ENCODE measurements around the gene KL. TPM values are rescaled to one million over a fixed set of nuclear protein-coding genes. Genes with fewer than 3 reads are reported as not detected.

KL gene
- total RNA-seq, 1 donor from 2014 or later, result 1.0 TPM

DNA sequence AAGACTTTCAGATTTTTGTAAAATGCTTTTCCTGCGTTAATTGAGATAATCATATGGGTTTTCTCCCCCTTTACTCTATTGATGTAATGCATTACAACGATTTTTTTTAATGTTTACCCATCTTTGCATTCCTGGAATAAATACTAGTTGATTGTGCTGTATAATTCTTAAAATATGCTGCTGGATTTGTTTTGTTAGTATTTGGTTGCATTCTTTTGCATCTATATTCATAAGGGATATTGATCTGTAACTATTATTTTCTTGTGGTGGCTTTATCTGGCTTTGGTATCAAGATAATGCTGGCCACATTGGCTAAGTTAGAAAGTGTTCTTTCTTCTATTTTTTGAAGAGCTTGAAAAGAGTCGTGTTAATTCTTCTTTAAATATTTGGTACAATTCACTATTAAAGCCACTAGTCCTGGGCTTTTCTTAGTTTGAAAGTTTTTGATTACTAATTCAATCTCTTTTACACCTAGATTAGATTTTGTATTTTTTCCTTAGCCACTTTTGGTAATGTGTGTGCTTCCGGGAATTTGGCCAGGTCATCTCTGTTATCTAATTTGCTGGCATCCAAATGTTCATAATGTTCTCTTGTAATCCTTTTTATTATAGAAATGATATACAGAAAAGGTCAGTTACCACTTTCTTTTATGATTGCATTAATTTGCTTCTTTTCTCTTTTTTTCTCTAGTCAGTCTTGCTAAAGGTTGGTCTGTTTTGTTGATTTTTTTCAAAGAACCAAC lies 29.8 kb downstream of the KL start:
- DNase-seq, result no peak

DNA sequence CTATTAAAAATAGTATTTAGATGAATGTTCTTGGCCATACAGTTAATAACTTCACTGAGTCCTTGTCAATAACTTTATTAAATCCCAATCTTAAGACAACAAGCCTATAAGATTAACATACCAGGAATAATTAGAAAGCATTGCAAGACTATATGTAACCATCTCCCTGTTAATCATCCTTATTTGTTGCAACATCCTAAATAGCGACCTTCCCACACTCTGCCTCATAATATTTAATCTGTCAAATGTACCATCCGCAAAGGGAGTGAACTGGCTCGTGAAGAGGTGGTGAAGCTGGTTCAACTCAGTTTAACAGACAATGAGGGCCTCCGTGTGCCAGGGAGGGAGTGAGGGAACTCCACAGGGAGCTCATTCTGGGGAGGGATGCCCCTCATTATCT lies 33.9 kb downstream of the KL start:
- no peak for DNase-seq

DNA sequence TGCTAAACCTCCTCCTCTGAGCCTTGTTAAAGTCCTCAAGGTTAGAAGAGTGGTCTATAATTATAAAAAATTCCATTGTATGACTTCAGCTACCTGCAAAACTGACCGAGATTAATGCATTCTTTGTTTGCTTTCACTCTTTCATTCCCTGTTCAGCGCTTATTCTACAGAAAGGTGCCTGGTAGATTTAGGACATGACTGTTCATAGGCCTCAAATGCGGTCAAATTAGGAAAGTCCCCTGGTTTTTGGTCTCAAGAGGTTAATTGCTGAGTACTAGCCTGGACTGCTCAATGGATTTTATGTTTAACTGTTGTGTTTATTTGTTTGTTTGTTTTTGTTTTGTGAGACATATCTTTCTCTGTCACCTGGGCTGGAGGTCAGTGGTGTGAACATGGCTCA lies 35.4 kb downstream of the KL start:
- DNase-seq, result no peak

DNA sequence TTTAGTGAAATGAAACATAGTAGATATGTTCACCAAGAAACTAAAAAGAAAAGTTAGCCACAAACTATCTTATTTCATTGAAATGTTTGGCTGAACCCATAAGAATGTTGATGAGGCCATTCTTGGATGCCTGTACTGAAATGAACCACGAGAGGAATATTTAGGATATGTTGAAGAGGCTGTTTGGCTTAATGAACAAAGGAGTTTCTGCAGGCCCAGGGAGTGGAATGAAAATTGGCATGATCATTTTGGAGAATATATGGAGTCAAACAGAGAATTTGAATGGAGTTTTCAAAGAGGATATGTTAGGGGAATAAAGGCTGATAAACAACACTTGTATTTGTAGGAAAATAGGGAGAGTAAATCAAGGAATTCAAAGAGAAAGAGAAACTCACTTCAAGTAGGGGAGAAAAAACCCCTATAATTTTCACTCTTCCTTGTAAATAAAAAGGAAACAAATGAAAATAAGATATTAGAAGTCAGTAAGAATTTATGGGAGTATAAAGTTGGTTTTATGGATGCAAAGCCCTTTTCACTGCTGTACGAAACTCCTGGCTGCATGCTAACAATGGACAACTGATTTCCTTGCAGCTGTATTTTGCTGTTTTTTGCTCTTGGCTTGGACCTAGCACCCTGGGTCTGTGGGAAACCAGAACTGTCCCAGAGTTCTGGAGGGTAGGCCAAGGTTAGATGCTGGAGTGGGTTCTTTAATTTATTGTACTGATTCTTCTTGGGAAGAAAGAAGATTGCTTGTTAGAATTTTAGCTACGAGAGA lies 36.5 kb downstream of the KL start:
- DNase-seq, result no peak

DNA sequence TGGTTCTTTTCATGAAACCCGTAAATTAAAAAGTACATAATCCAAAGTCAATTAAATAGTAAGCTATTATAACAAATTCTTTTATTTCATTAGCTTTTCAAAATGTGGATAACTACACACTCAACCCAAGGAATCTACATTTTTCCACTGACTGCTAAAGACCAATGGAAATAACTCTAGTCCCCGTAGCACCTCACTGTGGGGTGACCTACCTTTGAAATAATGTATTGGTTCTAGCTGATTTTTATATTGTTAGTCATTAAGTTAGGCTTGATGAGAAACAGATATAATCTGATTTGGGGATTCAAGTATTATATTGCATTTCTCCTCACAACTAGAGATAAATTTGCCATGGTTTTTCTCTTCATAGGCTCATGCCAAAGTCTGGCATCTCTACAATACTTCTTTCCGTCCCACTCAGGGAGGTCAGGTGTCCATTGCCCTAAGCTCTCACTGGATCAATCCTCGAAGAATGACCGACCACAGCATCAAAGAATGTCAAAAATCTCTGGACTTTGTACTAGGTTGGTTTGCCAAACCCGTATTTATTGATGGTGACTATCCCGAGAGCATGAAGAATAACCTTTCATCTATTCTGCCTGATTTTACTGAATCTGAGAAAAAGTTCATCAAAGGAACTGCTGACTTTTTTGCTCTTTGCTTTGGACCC lies 37.3 kb downstream of the KL start:
- no peak for DNase-seq

DNA sequence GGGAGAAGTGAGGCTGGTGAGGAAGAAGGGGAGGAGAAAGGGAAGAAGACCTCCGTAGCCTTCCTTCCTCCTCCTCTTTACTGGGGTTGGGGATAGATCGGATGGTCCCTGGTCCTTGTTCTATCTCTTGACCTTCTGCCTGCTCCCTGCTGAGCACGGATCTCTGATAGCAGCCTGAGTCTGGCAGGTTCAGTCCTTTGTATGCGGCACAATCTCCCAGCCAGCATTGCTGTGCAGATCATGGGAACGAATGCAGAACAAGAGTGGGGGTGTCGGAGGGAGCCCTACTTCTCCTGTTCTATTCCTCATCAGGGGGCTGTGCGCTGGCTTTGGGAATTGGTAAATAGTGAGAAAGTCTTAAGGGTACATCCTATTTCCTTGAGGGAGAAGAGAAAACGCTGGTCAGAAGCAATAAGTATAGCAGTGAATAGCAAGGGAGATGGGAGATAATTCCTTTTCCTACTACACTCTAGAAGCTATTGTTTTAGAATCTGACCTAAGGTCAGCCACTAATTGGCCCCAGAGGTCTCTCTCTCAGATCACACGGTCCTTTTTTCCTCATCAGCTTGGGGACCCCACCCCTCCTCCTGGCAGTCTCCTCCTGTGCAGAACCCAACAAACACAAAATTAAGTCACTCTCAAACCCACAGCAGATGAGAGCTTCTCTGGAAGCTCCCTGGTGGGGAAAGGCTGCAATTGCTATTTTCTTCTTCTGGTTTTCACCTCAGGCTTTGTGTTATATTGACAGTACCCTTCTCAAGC lies 41.0 kb downstream of the KL start:
- peak; percentile 37 for DNase-seq

DNA sequence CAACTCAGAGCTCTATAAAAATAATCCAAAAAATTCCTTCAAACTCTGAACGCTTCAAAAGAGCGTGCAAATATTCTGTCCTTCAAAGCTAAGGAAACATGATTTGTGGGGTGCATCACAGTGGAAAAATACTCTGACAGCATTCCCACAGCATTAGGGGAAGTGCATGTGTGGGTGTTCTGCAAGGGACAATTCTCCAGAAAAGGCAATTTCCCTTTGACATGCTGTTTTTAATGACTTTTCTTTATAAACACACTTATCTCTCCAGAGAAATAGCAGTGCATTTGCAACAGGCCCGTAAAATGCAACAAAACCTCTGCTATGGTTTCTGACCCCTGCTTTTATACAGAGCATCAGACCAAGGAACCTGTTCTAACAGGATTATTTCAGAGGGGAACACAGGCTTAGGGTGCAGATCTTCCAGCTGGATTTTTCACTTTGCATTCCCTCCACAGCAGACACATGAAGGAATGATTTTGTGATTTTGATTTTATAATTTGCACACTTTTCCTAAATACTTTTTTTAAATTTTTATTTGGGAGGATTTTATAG lies 42.6 kb downstream of the KL start:
- DNase-seq, result no peak

DNA sequence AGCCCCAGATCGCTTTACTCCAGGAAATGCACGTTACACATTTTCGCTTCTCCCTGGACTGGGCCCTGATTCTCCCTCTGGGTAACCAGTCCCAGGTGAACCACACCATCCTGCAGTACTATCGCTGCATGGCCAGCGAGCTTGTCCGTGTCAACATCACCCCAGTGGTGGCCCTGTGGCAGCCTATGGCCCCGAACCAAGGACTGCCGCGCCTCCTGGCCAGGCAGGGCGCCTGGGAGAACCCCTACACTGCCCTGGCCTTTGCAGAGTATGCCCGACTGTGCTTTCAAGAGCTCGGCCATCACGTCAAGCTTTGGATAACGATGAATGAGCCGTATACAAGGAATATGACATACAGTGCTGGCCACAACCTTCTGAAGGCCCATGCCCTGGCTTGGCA lies 44.6 kb downstream of the KL start:
- no peak for DNase-seq

DNA sequence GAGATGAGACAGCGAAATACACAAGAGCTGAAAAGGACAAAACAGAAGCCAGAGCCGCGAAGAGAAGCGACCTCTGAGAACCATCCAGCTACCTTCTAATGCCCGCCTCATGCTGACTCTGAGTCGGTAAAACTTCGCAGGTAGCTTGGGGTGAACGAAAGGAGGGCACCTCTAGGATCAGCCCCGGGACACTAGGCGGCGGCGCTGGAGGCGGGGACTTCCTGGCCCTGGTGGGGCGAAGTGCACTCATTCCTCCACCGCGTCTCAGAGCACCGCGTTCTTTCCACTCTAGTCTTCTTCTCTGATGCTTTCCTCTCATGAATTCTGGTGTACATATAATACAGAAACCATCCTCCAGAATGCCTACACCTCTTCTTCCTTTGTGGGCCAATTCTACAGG lies 50.1 kb downstream of the KL start:
- DNase-seq, result no peak

DNA sequence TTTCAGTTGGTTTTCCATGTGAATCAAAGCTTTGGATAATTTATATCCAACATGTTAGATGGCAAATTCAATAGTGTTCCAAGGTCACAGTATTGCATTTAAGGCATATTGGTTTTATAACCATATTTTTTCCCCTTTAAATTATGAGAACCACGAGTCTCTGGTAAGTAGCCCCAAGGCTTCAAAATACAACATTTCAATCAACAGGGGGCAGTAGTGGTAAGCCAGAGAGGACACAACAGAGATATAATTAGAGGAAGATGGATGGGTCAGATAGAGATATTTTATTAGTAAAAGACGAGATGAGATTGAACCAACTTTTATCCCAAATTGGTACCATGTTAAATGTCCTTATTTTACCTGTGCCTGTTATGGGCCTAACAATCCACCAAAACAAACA lies 53.1 kb downstream of the KL start:
- DNase-seq, result peak; percentile 46

DNA sequence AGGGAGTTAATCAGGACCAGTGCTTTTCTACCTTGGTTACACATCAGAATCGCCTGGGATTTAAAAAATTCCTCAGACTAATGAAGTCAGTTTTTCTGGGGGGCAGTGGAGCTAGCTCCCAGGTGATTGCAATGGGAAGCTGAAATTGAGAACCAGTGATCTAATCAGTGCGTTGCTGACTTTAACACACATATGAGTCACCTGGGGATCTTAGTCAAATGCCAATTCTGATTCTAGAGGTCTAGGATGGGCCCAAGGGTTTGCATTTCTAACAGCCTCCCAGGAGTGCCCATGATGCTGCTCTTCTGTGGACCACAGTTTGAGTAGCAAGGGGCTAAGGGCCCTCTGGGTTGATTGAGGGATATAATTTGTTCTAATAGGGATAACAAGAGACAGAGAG lies 54.5 kb downstream of the KL start:
- no peak for DNase-seq

DNA sequence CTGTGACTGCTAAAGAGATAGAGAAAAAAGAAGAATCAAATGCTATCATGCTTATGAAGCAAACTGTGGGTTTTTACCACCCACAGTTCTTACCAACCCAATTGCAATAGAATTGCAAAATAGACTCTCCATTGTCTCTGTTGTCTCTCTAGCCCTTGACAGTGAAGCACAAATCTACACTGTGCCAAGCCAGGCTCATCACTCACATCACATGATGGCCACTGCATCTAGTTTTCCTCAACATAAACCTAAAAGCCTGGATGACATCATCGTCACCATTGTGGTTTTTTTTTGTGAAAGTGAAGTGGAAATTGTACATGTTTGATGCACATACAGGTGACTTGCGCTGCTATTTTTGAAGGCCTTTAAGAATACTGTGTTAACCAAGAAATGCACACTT lies 56.1 kb downstream of the KL start:
- no peak for DNase-seq

DNA sequence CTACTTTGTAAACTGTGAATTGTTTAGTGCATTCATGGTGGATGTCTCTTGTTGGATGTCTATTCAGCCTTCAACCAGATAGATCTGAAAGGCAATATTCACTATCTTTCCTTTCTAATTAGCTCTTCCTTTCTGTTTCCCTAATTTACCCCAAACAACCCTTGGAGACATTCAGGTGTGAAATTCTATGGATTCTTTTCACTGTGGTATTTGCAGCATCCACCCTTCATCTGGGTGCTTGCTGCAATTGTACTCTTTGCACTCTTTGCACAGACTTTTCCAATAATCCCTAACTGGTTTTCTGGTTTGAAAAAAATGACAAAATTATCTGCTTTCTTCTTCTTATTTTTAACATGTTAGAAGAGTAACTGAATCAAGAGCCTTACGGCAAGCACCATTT lies 56.5 kb downstream of the KL start:
- DNase-seq, result no peak

DNA sequence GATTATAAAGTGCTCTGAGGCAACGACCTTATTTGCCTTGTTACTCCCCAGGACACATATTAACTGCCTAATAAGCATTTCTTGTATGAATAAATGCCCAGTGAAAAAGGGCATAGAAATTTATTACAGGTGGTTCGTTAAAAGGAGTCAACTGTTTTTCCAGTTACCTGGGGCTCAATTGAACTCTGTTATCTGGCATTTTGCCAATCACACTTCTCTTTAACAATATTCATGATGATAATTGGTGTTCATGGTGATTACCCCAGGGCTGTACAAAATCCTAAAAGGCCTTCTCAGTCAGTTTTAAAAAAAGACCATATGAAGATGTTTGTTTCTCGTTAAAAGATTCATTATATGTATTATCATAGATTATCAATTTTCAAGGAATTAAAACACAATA lies 57.1 kb downstream of the KL start:
- no peak for DNase-seq

DNA sequence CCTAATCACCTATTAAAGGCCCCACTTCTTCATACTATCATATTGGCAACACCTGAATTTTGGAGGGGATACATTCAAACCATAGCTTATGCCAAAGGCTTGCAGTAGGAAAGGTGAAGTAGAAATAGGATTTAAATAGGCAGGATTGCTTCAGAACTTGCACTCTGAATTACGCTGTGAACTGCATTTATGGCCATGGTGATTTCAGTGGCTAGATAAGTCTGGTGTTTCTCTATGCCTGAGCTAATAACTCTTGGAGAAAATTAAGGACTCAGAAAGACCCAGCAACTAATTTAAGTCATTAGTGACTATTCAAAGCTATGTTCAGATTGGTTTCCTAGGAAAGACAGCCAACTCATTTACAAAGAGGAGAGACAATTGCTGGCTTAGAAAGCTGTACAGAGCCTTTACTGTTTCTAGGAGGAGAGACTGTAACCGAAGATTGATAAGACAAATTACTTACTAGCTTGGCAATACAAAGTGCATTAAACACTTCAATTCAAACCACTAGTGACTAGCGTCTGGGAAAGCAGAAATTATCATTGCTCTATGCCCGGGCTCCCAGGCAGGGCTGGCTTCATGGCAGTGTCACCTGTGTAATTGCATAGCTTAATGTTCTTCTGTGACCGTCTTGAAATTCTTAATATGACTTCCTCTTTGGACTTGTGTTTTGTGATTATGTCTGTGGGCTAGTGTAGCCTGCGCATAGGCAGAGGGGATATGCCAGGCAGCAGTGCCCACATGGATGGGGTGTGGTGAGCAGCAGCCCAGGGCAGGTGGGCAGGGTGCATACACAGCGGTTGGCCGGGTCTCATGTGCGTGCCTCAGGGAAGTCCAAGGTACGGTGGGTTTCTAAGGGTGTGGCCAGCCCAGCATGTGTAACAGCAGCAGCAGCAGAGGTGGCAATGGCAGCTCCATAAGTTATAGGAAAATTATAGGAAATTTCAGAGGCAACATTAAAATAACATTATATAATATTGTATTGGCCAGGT lies 60.1 kb downstream of the KL start:
- DNase-seq, result no peak

DNA sequence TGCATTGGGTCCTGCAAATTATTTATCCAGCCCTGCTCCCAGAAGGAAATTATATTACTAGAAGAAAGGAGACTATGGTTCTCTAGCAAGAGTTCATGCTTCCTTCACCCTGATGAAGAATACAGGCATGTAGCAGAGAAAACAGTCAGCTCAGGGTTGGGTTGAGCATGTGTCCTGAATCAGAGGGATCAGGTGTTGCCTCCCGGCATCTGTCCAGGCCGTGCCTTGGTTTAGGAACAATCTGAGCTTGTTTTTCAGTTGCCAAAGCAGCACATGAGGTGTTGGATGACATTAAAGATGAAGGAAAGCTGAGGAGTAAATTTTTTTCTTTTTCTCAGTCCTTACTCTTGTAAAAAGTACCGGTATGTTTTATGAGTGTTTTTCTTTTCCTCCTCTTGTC lies 62.0 kb downstream of the KL start:
- no peak for DNase-seq

DNA sequence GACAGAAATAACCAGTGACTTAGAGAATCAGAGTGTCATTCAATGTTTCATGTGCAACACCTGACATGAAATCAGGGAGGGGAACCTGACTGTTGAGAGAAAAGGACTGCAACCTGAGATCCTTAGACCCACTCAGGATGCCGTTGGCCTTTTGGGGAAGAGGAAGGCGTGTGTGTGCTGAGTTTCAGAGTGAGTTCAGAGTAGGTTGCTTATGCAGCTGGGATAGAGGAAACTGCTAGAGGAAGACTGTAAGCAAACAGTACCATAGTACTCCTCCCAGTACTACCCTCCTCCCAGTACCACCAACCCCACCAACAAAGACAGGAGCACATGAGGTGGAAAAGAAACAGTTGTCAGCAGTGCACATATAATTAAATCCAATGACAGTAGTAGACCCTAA lies 63.7 kb downstream of the KL start:
- DNase-seq, result no peak

DNA sequence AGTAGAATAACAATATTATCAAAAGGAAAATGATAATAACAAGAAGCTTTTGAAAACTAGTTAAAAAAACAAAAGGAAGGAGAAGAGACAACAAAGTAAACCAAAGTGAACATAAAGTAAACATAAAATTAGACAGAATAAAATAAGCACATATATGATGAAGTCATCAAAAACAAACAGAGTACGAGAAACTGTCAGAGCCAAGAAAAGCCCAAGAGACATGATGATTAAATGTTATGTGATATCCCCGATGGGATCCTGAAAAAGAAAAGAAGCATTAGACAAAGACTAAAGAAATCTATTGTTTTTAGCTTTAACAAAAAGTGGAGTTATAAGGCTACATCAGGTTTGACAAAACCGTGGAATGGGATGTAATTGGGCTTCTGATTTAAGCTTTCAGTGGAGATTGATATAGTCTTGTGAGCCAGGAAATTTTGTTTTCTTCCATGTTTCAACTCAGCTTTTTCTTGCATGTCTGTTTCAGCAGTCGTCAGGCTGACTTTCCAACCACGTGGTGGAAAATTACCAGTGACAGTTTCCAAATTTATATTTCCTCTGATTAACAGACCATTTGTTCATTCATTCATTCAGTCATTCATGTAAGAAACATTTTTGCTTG lies 64.9 kb downstream of the KL start:
- no peak for DNase-seq

DNA sequence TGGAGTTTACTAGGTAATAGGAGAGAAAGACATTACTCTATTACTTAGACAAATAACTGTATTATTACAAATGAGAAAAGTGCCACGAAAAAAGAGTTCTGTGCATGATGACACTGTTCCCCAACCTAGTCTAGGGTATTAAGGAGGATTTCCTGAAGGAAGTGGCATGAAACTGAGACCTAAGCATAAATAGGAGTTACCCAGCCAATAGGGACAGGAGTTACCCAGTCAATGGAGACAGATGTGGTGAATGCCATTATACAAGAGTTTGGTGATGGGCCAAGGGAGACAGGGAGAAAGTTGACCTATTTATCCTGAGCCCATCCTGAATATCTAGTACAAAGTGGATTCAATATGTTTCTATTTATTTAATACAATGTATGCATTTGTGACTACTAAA lies 65.4 kb downstream of the KL start:
- no peak for DNase-seq

DNA sequence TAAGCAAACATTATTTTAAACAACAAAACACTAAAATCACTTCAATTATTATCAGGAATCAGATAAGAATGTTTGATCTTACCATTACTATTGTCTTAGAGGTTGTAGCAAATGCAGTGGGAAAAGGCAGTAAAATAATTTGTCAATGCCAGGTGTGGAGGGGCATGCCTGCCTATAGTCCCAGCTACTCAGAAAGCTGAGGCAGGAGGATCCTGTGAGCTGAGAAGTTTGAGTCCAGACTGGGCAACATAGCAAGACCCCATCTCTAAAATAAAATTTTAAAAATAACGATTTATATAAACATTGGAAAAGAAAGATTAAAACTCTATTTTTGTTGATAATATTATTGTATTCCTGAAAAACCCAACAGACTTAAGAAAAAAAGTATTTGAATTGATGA lies 66.8 kb downstream of the KL start:
- no peak for DNase-seq

DNA sequence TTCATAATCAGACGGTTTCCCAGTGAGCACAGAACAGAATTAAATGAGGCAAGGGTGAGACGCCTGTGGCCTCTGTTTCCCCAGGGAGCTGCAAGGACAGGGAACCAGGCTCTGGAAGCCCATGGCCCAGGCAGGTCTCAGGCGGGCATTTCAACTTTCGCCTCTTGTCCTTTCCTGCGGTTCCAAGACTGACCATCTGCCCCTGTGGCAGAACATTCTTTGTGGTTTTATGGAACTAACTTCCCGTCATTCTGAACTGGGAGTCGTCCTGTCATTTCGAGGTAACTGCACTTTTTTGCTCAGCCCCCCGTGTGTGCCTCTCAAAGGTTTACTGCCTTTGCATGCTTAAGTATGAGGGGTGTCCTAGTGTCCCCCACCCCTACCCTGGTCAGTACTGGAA lies 70.9 kb downstream of the KL start:
- DNase-seq, result no peak

All from dermis blood vessel endothelial cell (primary cell).